ENCODE data around the gene RIC3.
A peak's percentile ranks its signal among the peaks of the same experiment; 100 is the strongest.

RIC3 gene
- 35.6 reads per million, percentile 60 among the genes with 10 or more reads in this experiment for total RNA-seq

- peak; percentile 19 for DNase-seq
These were observed at the start of gene RIC3 for GRCh38 chr11:8168485-8169257. RIC3 (minus strand) TSS chr11:8169025; CDS start chr11:8168989, 36 bp downstream.

DNA sequence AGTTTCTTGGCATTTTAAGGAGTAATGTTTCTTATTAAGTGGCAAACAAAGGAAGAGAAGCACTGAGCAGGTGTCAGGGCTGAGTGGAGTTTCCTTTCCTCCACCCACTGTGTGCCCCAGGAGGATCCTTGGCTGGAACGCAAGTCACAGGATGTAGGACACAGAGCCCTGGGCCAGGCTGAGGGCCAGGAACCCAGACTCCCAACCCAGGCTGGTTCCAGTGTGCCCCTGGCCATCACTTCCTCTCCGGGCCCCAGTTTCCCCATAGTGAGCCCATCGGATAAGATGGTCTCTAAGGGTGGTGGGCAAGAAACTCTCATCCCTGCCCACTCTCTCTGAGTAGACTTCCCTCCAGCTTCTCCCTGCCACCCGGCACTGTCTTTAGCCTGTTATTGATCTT lies 49.6 kb upstream of the RIC3 start:
- no peak for DNase-seq

- no peak for DNase-seq
These were observed 49.1 kb upstream of the RIC3 start for GRCh38 chr11:8217926-8218325.

DNA sequence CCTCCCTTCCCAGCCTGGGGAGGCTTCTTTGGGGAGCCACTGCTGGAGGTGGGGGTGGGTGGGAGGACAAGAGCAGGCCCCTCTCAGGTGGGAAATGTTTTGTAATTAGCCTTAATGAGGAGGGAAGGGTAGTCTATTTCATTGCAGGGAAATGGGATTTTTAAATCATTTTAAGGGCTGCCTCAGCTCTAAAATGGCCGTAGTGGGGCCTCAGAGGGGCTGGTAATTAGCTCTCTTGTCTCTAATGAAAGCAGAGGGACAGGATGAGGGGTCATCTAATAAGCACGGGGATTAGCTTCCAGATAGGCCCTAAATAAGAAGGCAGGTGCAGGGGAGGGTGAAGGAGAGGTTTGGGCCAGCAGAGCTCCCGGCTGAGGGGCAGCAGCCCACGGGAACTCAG lies 48.3 kb upstream of the RIC3 start:
- no peak for DNase-seq

- DNase-seq = no peak
These were observed 44.6 kb upstream of the RIC3 start for GRCh38 chr11:8213376-8213775.

DNA sequence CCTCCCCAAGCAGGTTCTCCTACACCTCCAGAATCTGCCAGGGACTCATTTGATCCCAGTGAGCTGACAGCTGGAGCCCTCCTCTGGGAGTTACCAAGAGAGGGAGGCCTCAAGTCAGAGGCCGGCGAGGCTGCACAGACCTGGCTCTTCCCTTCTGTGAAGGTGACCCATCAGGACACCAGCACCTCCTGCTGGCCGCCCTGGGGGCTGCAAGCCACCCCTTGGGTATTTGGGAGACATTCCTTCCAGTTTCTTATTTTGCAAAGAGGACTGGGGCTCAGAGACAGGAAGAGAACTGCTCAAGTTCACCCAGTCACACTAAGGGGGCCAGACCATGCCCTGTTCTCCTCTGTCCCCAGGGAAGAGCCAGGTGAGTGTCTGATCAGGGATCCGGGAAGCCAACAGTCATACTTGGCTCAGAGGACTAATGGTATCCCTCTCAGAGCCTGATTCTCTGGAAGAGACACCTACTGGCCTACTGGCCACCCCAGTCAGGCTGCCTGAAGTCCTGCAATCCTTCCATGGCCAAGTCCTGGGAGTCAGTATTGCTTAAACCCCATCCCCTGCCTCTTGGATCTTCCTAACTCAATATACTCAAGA lies 40.5 kb upstream of the RIC3 start:
- DNase-seq = no peak

DNA sequence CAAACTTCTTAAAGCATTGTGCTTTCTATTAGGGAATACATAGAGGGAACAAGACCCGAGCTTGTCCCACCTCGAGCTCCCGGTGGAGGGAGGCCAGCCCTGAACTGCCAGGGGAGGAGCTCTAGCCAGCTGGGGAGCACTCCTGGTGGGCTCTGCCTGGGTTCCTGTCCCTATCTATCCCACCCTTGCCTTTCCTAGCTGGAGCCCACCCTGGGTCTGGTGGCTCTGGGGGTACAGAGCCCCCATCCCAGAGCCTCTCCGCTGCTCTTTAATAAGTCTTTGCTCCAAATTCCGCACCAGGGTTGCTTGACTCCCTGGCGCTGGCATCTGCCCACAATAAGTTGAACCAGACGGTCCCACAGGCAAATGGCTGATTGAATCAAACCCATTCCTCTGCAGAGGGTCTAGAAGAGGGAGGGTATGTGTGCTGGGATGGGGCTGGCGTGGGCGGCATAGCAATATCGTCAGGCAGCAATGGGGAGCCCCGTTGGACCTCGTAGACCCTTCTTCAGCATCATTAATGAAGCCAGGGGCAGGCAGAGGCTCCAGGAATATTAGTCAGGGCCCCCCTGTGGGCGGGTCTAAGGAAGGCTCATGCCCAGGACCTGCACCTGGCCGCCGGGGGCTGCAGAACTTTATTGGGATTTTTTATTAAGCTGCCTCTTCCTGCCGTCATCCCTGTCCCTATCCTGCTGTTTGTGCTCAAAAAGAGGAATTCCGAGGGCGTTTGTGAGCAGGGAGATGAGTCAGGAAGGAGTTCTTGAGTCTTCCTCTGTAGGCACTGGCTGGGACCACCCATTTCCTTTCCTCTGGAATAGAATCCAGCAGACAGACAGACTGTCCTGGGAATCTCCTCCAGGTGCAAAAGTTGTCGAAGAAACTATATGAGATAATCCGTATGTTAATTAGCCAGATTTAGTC lies 38.5 kb upstream of the RIC3 start:
- no peak for DNase-seq

DNA sequence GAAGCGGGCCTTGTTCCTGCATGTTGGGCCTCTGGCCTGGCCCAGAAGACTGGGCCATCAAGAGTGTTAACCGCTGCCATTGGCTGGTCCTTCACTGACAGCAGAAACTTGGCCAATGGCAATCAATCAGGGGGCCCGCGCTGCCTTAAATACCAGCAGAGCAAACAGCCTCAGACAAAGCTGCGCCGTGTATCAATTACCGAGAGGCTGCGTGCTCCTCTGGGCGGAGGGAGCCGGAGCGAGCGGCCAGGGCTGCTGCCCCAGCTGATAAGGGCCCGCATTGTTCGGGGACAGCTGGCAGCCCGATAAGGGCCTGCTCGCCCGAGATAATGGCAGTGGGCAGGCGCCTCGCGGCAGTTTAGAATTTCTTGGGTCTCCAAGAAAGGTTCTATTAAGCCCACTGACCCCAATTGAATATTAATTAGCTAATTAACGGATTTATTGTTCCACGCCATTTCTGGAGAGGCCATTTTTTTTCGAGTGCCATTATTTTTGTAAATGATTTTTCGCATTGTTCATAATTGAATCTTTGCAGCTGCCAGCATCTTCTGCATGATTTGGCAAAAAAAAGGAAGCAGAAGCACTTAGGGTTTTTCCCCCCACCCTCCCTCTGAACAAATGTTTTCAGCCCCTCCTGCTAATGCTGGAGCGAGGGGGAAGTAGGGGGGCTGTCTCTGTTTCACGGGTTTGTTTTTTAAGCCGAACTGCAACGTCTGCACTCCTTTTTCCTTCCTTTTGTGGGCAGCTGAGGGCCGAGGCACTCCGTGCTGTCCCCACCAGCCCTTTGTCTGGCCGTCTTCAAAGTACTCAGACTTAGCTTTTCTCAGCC lies 37.6 kb upstream of the RIC3 start:
- DNase-seq = no peak

- no peak for DNase-seq
These were observed 36.7 kb upstream of the RIC3 start for GRCh38 chr11:8205566-8205965.

DNA sequence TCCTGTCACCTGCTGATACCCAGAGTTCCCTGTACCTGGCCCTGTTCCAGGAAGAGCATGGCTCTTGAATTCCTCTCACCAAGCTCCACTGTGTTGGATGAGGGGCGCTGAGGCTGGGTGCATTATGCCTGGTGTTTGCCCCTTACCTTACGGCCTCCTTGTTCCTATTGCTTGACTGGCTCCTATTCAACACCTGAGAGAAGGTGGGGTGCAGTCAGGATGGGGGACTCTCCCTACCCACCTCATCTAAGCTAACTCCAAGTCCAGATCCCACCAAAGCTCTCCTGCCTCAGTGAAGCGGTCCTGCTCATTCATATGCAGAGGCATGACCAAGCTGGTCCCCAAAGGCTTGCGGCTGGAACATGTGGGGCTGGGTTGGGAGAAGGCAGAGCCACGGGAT lies 35.8 kb upstream of the RIC3 start:
- no peak for DNase-seq

- no peak for DNase-seq
These were observed 35.2 kb upstream of the RIC3 start for GRCh38 chr11:8204025-8204424.

DNA sequence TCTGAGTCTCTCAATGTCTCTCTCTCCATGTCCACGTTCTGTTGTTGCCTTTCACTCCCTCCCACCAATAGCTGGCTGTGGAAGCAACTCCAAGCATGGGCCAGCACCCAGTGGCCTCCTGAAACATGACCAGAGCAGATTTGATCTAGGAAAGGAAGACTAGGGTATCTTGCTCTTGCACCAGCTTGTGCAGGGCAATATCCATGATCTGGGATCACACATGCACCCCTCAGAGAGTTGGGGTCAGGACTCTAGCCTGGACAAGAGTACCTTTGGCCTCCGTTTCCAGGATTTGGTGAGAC lies 34.5 kb upstream of the RIC3 start:
- no peak for DNase-seq

GRCh38 chr11:8202516-8203413 lies 33.9 kb upstream of the RIC3 start:
- no peak for DNase-seq

DNA sequence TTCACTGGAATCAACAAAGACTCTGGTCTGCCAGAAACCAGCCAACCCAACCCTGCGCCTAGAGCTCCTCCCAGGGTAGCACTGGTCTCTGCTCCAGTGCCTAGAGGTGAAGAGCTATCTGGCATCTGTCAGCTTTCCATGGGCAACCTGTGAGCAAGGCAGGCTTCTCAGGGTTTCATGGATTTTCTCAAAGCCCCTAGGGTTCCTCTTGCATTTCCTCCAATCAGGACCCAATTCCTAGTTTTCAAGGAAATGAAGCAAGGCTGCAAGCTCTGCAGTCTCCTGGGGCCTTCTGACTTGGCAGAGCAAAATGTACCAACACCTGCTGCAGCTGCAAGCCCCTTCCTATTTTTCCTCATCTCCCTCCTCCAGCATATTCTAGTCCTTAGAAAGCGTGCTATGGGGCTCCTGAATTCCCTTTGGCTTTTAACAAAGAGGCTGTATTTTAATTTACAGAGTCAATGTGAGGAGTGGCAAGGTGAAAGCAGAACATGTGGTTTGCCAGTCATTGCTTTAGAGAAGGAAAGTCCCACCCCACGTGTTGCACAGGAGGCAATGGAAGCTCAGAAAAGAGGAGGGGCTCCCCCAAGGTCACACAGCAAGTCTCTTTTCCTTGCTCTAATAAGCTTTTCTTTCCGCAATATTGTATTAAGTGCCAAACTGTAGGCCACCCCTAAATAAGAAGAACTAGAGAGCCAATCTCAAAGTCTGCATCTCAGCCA lies 33.0 kb upstream of the RIC3 start:
- no peak for DNase-seq

DNA sequence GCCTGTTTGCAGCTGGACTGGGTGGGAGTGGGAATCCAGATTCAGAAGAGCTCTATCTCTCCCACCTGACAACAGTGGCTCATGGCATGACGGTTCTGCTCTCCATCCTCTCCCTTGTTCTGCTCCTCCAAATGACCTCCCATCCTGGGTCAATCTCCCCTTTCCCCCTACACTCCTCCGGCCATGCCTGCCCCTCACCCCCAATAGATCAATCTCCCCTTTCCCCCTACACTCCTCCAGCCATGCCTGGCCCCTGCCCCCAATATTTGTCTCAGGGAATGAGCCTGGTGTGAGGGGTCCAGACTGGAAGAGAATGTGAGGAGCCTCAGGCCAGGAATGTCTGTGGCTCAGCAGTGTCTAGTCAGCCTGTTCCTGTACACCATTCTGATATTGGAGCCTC lies 30.9 kb upstream of the RIC3 start:
- no peak for DNase-seq

- no peak for DNase-seq
These were observed 27.9 kb upstream of the RIC3 start for GRCh38 chr11:8196749-8197148.

GRCh38 chr11:8194956-8195355 lies 26.1 kb upstream of the RIC3 start:
- DNase-seq = no peak

- DNase-seq = no peak
These were observed 24.0 kb upstream of the RIC3 start for GRCh38 chr11:8192896-8193209.

GRCh38 chr11:8192016-8192895 lies 23.4 kb upstream of the RIC3 start:
- peak; percentile 17 for DNase-seq

GRCh38 chr11:8190431-8190830 lies 21.6 kb upstream of the RIC3 start:
- DNase-seq = no peak

All from effector CD4-positive, alpha-beta T cell (primary cell).